MV-4-11 (cell line): ENCODE data around the gene TTC3.

Experiments used
- DNase-seq: peaks from one replicate; lab custom pipeline; 2025; lab: John Stamatoyannopoulos, UW

TTC3 gene

GRCh38 chr21:37061926-37062592 is 11.0 kb upstream of the TTC3 start:
- DNase-seq: no peak

- DNase-seq: no peak
Observed at GRCh38 chr21:37062593-37062935, 10.5 kb upstream of the TTC3 start.

GRCh38 chr21:37063433-37063832 is 9.6 kb upstream of the TTC3 start:
- no peak for DNase-seq

- DNase-seq: no peak
Observed at GRCh38 chr21:37064841-37065240, 8.2 kb upstream of the TTC3 start.

- no peak for DNase-seq
Observed at GRCh38 chr21:37065561-37066177, 7.4 kb upstream of the TTC3 start.

GRCh38 chr21:37071561-37072273 is 1.3 kb upstream of the TTC3 start:
- DNase-seq: peak; percentile 20

- no peak for DNase-seq
Observed at GRCh38 chr21:37072274-37072987, 623 bp upstream of the TTC3 start.

DNA sequence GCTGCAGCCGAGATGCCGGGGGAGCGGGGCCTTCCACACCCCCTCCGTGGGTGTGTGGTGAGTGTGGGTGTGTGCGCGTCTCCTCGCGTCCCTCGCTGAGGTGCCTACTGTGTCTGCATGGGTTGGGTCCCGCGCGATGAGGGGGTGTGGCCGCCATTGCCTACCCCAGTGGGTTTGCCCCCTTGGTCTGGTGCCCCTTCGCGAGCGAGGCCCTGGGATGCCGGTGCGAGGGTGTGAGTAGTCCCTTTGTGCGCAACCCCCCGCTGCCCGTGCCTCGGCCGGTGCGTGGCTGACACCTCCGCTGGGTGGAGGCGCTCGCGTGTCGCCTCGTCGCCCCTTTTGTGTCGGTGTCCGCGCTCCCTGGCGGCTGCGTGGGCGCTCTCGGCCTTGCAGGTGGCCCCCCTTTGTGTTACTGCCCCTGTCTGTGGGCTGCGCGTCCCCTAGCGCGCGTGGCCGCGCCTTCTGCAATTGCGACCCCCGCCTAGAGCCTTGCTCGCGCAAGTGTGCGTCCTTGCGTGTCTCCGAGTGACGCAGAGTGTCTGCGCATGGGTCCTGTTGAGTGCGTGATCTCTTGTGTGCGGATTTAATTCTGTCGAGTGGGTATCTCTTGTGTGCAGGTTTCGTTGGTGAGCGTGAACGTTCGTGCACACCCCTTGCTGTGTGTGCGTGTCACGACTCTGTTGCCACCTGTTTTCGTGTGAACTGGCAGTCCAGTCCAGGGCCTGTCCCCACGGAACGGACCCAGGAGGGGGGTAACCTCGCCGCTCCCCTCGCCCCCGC is 553 bp downstream of the TTC3 start:
- peak; percentile 42 for DNase-seq

GRCh38 chr21:37074197-37074510 is 1.1 kb downstream of the TTC3 start:
- DNase-seq: no peak

DNA sequence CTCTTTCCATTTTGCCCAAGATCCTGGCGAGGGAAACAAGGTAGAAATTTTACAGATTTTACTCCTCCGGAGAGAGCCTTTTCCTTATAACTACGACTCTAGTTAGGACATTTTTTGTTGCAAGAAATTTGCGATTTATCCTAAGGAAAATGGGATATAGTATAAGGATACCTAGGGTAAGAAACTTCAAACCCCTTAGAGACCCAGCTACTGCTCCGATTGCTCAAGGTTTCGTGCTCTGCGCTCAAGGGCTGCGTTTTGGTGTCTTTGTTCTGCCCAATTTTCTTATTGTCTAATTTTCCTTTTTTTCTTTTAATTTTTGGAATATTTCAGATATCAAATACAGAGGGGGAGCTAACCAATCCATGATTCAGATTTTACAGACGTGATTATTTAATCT is 1.5 kb downstream of the TTC3 start:
- no peak for DNase-seq

- DNase-seq: no peak
Observed at GRCh38 chr21:37075214-37075770, 2.2 kb downstream of the TTC3 start.

GRCh38 chr21:37076087-37076850 is 3.2 kb downstream of the TTC3 start:
- no peak for DNase-seq

DNA sequence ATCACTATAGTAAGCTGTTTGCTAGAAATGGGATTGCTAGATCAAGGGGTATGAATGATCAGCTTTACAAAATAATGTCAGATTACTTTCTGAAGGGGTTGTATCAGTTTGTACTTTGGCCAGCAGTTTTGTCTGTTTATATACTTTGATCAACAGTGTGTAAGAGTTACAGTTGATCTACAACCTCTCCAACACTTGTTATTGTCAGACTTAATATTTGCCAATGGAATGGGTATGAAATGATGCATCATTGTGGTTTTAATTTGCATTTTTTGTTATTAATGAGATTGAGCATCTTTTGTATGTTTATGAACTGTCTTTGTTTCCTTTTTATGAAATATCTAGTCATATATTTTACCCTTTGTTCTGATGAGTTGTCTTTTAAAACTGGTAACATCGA is 4.3 kb downstream of the TTC3 start:
- no peak for DNase-seq

DNA sequence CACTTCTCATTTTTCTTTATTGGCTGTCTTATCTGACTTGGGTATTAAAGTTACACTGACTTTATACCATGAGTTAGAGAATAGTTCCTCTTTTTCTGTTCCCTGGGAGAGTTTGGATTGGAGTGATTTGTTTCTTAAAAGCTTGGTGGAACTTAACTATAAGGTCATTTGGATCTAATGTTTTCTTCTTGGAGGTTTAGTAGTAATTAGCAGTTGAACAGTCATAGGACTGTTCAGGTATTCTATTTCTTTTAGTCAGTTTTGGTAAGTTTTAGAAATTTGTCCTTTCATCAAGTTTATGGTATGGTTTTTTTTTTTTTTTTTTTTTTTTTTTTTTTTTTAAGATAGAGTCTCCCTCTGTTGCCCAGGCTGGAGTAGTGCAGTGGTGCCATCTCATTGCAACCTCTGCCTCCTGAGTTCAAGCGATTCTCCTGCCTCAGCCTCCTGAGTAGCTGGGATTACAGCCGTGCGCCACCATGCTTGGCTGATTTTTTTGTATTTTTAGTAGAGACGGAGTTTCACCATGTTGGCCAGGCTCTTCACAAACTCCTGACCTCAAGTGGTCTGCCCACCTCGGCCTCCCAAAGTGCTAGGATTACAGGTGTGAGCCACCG is 6.3 kb downstream of the TTC3 start:
- DNase-seq: peak; percentile 80

DNA sequence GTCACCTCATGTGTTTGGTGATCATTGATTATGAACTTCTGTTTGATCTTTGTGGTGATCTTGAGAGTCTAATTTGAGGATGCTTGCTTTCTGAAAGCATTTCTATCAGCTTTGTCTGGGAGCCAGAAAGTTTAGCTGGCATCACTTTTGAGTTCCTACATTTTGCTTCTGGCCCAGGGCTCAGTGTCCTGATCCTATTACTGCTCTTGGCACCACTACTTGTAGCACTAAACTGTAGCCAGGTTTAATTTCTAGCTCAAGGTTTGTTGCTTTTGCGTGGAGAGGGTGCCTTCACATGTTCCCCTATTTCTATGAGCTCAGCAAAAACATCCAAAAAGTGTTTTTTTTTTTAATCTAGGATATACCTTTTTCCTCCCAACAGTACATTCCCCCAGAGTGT is 9.3 kb downstream of the TTC3 start:
- DNase-seq: no peak

DNA sequence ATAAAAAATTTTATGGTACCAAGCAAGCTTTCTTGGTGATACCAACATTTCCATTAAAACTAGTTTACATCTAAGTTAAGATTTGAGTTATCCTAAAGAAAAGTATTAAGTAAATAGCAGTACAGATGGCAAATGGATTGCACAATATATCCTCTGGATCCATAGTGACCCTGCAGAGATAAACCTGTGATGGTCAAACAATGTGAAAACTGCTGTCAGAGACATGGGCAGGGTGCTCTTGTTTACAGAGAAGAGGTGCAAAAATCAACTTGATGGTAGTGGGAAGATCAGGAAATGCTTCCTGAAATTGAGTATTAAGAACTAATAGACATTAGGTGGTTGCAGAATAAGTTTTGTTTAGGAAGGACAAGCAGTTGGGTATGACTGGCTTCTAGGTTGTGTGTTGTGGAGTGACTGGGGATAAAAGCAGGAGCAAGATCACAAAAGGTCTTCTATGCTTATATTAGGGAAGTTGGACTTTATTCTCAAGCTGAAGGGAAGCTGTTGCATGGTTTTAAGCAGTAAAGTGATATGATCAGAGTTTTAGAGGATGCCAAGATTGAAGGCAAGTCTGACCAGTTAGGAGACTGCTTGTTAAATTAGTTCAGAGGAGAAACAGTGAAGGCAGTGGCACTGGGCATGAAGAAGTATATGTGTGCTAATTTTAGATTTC is 9.9 kb downstream of the TTC3 start:
- DNase-seq: no peak

DNA sequence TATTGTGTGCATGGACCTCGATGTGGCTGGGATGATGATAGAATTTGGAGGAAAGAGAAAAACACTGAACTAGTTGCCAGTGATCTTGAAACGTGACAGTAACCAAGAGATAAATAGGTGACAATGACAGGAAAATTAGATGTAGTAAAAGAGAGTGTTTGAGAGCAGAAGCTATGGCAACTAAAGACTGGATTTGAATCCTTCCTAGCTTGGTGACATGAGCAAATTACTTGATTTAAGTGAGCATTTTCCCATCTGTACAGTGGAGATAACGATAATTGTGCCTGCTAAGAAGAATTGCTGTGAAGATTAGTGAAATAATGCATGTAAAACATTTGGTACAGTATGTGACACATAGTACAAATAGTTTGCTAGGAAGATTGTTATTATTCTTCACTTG is 12.7 kb downstream of the TTC3 start:
- no peak for DNase-seq

GRCh38 chr21:37087188-37087587 is 14.1 kb downstream of the TTC3 start:
- DNase-seq: peak; percentile 48

- DNase-seq: no peak
Observed at GRCh38 chr21:37088186-37088735, 15.2 kb downstream of the TTC3 start.

GRCh38 chr21:37093977-37094376 is 20.9 kb downstream of the TTC3 start:
- no peak for DNase-seq
